ENCODE results near the gene RHOV. TPM values are rescaled to one million over a fixed set of nuclear protein-coding genes. Genes with fewer than 3 reads are reported as not detected.

RHOV gene
- polyA plus RNA-seq, 1 donor (not counting 4 experiments of a cell fraction or from before 2014, with no cell fraction given), result 7.1 TPM

- FAIRE-seq (no peak), DNase-seq (ENCODE audit: low read depth, low spot score) (no peak)
- dilution Hi-C loops (cut with MboI; ENCODE audit: extremely low pct_ligation_motif_present, low sequenced_read_pairs), result no loop called here
- Histone ChIP-seq H3K4me2 (ENCODE audit: control insufficient read depth, extremely low read depth, insufficient read depth, low read depth, low read length) (peak overlapping the region; percentile 80), H3K27me3 (ENCODE audit: control insufficient read depth, extremely low read depth, insufficient read depth, low read length) (no peaks in the 10 kb centered on the region), H3K27ac (ENCODE audit: control insufficient read depth, insufficient read depth, low read length) (no peak overlapping the region), H3K9me1 (ENCODE audit: control insufficient read depth, extremely low read depth, insufficient read depth, low read length) (no peaks in the 10 kb centered on the region), H4K20me1 (ENCODE audit: control insufficient read depth, extremely low read depth, insufficient read depth, low read length) (no peaks in the 10 kb centered on the region), H3K4me1 (ENCODE audit: control insufficient read depth, extremely low read depth, insufficient read depth, low read length) (peaks cover 43% of the 10 kb centered on the region), H3K4me3 (ENCODE audit: control insufficient read depth in 2 of 3, extremely low read depth in 1 of 3, insufficient read depth in 2 of 3, low read depth in 1 of 3, low read length in 3 of 3) (peak overlapping the region; percentile 49 to 72 (median 57)), H3K36me3 (ENCODE audit: control insufficient read depth in 2 of 2, extremely low read depth in 1 of 2, insufficient read depth in 2 of 2, low read length in 2 of 2) (no peaks in the 10 kb centered on the region), H3K9me3 (ENCODE audit: control insufficient read depth, low read depth, low read length) (no peaks in the 10 kb centered on the region), H2AFZ (ENCODE audit: control insufficient read depth, low read length) (peak overlapping the region; percentile 74), H3K79me2 (ENCODE audit: control insufficient read depth, insufficient read depth, low read length) (no peaks in the 10 kb centered on the region), H3K9ac (ENCODE audit: control insufficient read depth, extremely low read depth, insufficient read depth, low read length) (peak overlapping the region; percentile 67)
- TF ChIP-seq CTCF (optimal IDR thresholded peaks at IDR 0.05 in 1 of 3, IDR thresholded peaks at IDR 0.05 in 1 of 3, conservative IDR thresholded peaks at IDR 0.05 in 1 of 3; ENCODE audit: extremely low read depth in 1 of 3, insufficient read depth in 2 of 3, low read length in 3 of 3) (no peak), EZH2 (IDR thresholded peaks at IDR 0.05; ENCODE audit: low read length) (no peak)
Measured at GRCh38 chr15:40872791-40873693, 992 bp downstream of the RHOV start.

DNA sequence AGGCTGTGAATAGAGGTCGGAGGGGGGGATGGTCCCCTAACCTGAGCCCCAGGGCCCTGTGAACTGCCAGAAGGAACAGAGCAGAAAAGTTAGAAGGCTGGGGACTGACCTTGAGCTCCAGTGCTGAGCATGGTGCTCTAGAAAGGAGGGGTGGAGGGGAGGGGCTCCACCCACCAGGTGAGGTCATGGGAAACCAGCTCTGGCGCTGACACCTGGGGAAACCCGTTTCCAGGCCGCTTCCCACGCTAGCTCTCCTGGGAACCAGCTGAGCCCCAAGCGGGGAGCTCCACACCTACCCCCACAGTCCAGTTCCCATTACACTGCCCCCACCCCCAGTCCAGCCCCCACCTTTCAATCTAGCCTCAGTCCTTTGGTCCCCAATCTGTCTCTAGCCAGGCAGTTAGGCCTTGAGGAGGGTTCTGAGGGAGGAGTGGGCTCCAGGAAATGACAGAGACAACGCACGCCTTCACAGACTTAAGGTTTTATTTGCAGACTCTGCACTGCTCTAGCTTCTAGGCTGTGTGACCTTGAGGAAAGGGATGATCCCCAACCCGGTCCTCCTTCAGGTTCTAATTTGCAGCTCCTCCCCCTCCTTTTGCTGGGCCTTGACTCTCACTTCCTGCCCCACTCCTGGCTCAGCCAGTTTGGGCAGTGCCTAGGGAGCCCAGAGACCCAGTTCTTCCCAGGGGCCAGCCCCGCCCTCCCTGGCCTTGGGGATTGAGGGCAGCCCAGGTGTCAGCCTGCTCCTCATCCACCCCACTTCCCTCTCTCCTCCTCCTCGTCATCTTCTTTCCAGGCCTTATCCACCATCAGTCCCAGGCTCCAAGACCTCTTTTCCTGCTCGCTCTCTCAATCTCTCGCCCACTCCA lies 2.1 kb downstream of the RHOV start:
- Histone ChIP-seq H3K36me3 (ENCODE audit: control insufficient read depth in 2 of 2, extremely low read depth in 1 of 2, insufficient read depth in 2 of 2, low read length in 2 of 2) (no peaks in the 10 kb centered on the region), H3K27ac (ENCODE audit: control insufficient read depth, insufficient read depth, low read length) (peak overlapping the region; percentile 66), H2AFZ (ENCODE audit: control insufficient read depth, low read length) (peak overlapping the region; percentile 36), H3K4me3 (ENCODE audit: control insufficient read depth in 2 of 3, extremely low read depth in 1 of 3, insufficient read depth in 2 of 3, low read depth in 1 of 3, low read length in 3 of 3) (peak overlapping the region in 2 of 3 experiments; percentile 5 to 25), H3K79me2 (ENCODE audit: control insufficient read depth, insufficient read depth, low read length) (no peaks in the 10 kb centered on the region), H3K9me3 (ENCODE audit: control insufficient read depth, low read depth, low read length) (no peaks in the 10 kb centered on the region), H3K9ac (ENCODE audit: control insufficient read depth, extremely low read depth, insufficient read depth, low read length) (peak overlapping the region; percentile 67), H3K27me3 (ENCODE audit: control insufficient read depth, extremely low read depth, insufficient read depth, low read length) (no peaks in the 10 kb centered on the region), H4K20me1 (ENCODE audit: control insufficient read depth, extremely low read depth, insufficient read depth, low read length) (no peaks in the 10 kb centered on the region), H3K9me1 (ENCODE audit: control insufficient read depth, extremely low read depth, insufficient read depth, low read length) (no peaks in the 10 kb centered on the region), H3K4me2 (ENCODE audit: control insufficient read depth, extremely low read depth, insufficient read depth, low read depth, low read length) (peak overlapping the region; percentile 72), H3K4me1 (ENCODE audit: control insufficient read depth, extremely low read depth, insufficient read depth, low read length) (peaks cover 43% of the 10 kb centered on the region)
- DNase-seq (ENCODE audit: low read depth, low spot score) (no peak), FAIRE-seq (no peak)
- dilution Hi-C loops (cut with MboI; ENCODE audit: extremely low pct_ligation_motif_present, low sequenced_read_pairs), result no loop called here
- TF ChIP-seq CTCF (optimal IDR thresholded peaks at IDR 0.05 in 1 of 3, IDR thresholded peaks at IDR 0.05 in 1 of 3, conservative IDR thresholded peaks at IDR 0.05 in 1 of 3; ENCODE audit: extremely low read depth in 1 of 3, insufficient read depth in 2 of 3, low read length in 3 of 3), result no peak
- no peak for TF ChIP-seq EZH2 (IDR thresholded peaks at IDR 0.05; ENCODE audit: low read length)

Data from keratinocyte (primary cell).